Natural killer cell treated with Interleukin-12 subunit alpha and Interleukin-12 subunit beta and Interleukin-15 and Interleukin-18, amount 100 ng/mL, for 72 hours (primary cell): ENCODE results near the gene HAUS3. TPM values are rescaled to one million over a fixed set of nuclear protein-coding genes. Genes with fewer than 3 reads are reported as not detected.
"Not testable (repeated sequence)": the region's sequence is repeated elsewhere in the genome, so short reads cannot be mapped to it uniquely, and the experiment has no call there.

Source experiments
- ATAC-seq, 2 donors: fragments of 150-1000 bp; cut with Tn5 transposase in 1 of 2; sonication (Bioruptor Pico), chemical (Tn5 transposase) in 1 of 2; 2 replicates each; pipeline ENCODE4 v1.10.0; 2021
- DNase-seq: peaks from one replicate; pipeline ENCODE4 v3.0.0; 2022; ENCODE audit warnings: low spot score
- H3K27ac Mint-ChIP-seq, 2 donors: 1 replicate in 1 of 2; 2 replicates in 1 of 2; pipeline ENCODE4 v1.8.0; 2022; ENCODE audit warnings: mixed read lengths in 2 of 2, mild to moderate bottlenecking in 1 of 2, moderate library complexity in 1 of 2
- H3K27me3 Mint-ChIP-seq, 2 donors: 1 replicate in 1 of 2; 2 replicates in 1 of 2; pipeline ENCODE4 v1.8.0; 2022; ENCODE audit warnings: mixed read lengths in 2 of 2
- H3K36me3 Mint-ChIP-seq: one replicate; pipeline ENCODE4 v1.8.0; 2022; ENCODE audit warnings: mixed read lengths
- H3K4me1 Mint-ChIP-seq, 2 donors: 1 replicate in 1 of 2; 2 replicates in 1 of 2; pipeline ENCODE4 v1.8.0; 2022; ENCODE audit warnings: low read depth in 2 of 2, mixed read lengths in 2 of 2, mild to moderate bottlenecking in 1 of 2
- H3K4me3 Mint-ChIP-seq: one replicate; pipeline ENCODE4 v1.8.0; 2022; ENCODE audit warnings: mixed read lengths
- H3K9me3 Mint-ChIP-seq: 2 replicates; pipeline ENCODE4 v1.8.0; 2022; ENCODE audit warnings: mixed read lengths
- total RNA-seq, 2 donors: library from RNA; stranded (reverse); gene quantifications; one replicate each; pipeline ENCODE4 v1.2.3, GENCODE V29; 2022

Gene HAUS3
- total RNA-seq, 2 donors from 2014 or later, result 17.6 to 30.0 TPM

GRCh38 chr4:2283199-2283711, 41.3 kb upstream of the HAUS3 start:
- H3K9me3 Mint-ChIP-seq, result no peaks in the 10 kb centered on the region
- peak overlapping the region; percentile 94 to 97 for H3K27ac Mint-ChIP-seq
- DNase-seq (peak; percentile 23), ATAC-seq (no peak)
- H3K4me1 Mint-ChIP-seq, result peaks cover 30 to 38% of the 10 kb centered on the region in 2 donors
- no peaks in the 10 kb centered on the region for H3K36me3 Mint-ChIP-seq
- peak overlapping the region; percentile 70 for H3K4me3 Mint-ChIP-seq
- no peaks in the 10 kb centered on the region for H3K27me3 Mint-ChIP-seq

GRCh38 chr4:2281575-2282343, 39.8 kb upstream of the HAUS3 start:
- H3K27ac Mint-ChIP-seq, result peak overlapping the region; percentile 94 to 97
- H3K4me3 Mint-ChIP-seq, result peak overlapping the region; percentile 70
- H3K4me1 Mint-ChIP-seq, result peaks cover 30 to 36% of the 10 kb centered on the region in 2 donors

GRCh38 chr4:2280531-2281300, 38.8 kb upstream of the HAUS3 start:
- ATAC-seq (no peak), DNase-seq (no peak)
- peaks cover 30 to 36% of the 10 kb centered on the region in 2 donors for H3K4me1 Mint-ChIP-seq
- peak overlapping the region; percentile 70 for H3K4me3 Mint-ChIP-seq
- H3K27me3 Mint-ChIP-seq, result no peaks in the 10 kb centered on the region
- H3K27ac Mint-ChIP-seq, result peak overlapping the region; percentile 94 to 97
- H3K36me3 Mint-ChIP-seq, result no peaks in the 10 kb centered on the region
- no peaks in the 10 kb centered on the region for H3K9me3 Mint-ChIP-seq

More at GRCh38 chr4:2281575-2282343, 39.8 kb upstream of the HAUS3 start:
- ATAC-seq (peak; percentile 95 to 96), DNase-seq (peak; percentile 87)
- Mint-ChIP-seq H3K9me3 (no peaks in the 10 kb centered on the region), H3K27me3 (no peaks in the 10 kb centered on the region), H3K36me3 (no peaks in the 10 kb centered on the region)

- Mint-ChIP-seq H3K36me3 (no peaks in the 10 kb centered on the region), H3K9me3 (no peaks in the 10 kb centered on the region), H3K4me1 (peaks cover 27% of the 10 kb centered on the region in 2 donors), H3K4me3 (no peak overlapping the region), H3K27ac (no peak overlapping the region), H3K27me3 (no peaks in the 10 kb centered on the region)
- peak; percentile 6 for DNase-seq
- no peak for ATAC-seq
Measured at GRCh38 chr4:2277956-2278355, 36.0 kb upstream of the HAUS3 start.

GRCh38 chr4:2276581-2277325, 34.8 kb upstream of the HAUS3 start:
- H3K9me3 Mint-ChIP-seq, result no peaks in the 10 kb centered on the region
- H3K27me3 Mint-ChIP-seq, result no peaks in the 10 kb centered on the region
- no peaks in the 10 kb centered on the region for H3K36me3 Mint-ChIP-seq
- H3K4me3 Mint-ChIP-seq, result no peak overlapping the region
- no peak for ATAC-seq
- no peak overlapping the region for H3K27ac Mint-ChIP-seq
- H3K4me1 Mint-ChIP-seq, result peaks cover 15 to 18% of the 10 kb centered on the region in 2 donors
- peak; percentile 35 for DNase-seq

- no peak overlapping the region for H3K4me3 Mint-ChIP-seq
- ATAC-seq (no peak), DNase-seq (peak; percentile 57)
- H3K27me3 Mint-ChIP-seq, result no peaks in the 10 kb centered on the region
- H3K27ac Mint-ChIP-seq, result no peak overlapping the region
- no peaks in the 10 kb centered on the region for H3K36me3 Mint-ChIP-seq
- peaks cover 4 to 8% of the 10 kb centered on the region in 2 donors for H3K4me1 Mint-ChIP-seq
- no peaks in the 10 kb centered on the region for H3K9me3 Mint-ChIP-seq
Measured at GRCh38 chr4:2275546-2276251, 33.8 kb upstream of the HAUS3 start.

- ATAC-seq, H3K36me3 Mint-ChIP-seq, H3K9me3 Mint-ChIP-seq, H3K4me1 Mint-ChIP-seq, DNase-seq, H3K4me3 Mint-ChIP-seq, H3K27ac Mint-ChIP-seq, H3K27me3 Mint-ChIP-seq: not testable (repeated sequence)
Measured at GRCh38 chr4:2275044-2275397, 33.1 kb upstream of the HAUS3 start.

- peaks cover 3 to 5% of the 10 kb centered on the region in 2 donors for H3K4me1 Mint-ChIP-seq
- no peak for ATAC-seq
- H3K27me3 Mint-ChIP-seq, result no peaks in the 10 kb centered on the region
- H3K9me3 Mint-ChIP-seq, result no peaks in the 10 kb centered on the region
- no peak overlapping the region for H3K27ac Mint-ChIP-seq
- DNase-seq, result peak; percentile 31
- no peak overlapping the region for H3K4me3 Mint-ChIP-seq
- H3K36me3 Mint-ChIP-seq, result no peaks in the 10 kb centered on the region
Measured at GRCh38 chr4:2274320-2275043, 32.6 kb upstream of the HAUS3 start.

GRCh38 chr4:2273657-2274319, 31.9 kb upstream of the HAUS3 start:
- H3K4me1 Mint-ChIP-seq, result peaks cover 3 to 5% of the 10 kb centered on the region in 2 donors
- no peaks in the 10 kb centered on the region for H3K9me3 Mint-ChIP-seq
- no peaks in the 10 kb centered on the region for H3K27me3 Mint-ChIP-seq
- no peak for ATAC-seq
- H3K36me3 Mint-ChIP-seq, result no peaks in the 10 kb centered on the region
- DNase-seq, result no peak
- H3K4me3 Mint-ChIP-seq, result no peak overlapping the region
- no peak overlapping the region for H3K27ac Mint-ChIP-seq

GRCh38 chr4:2273221-2273620, 31.3 kb upstream of the HAUS3 start:
- peak overlapping the region in 1 of 2 donors; percentile 21 for H3K27ac Mint-ChIP-seq
- no peak for ATAC-seq
- H3K27me3 Mint-ChIP-seq, result no peaks in the 10 kb centered on the region
- H3K36me3 Mint-ChIP-seq, result no peaks in the 10 kb centered on the region
- H3K4me3 Mint-ChIP-seq, result no peak overlapping the region
- no peaks in the 10 kb centered on the region for H3K9me3 Mint-ChIP-seq
- H3K4me1 Mint-ChIP-seq, result peaks cover 3 to 5% of the 10 kb centered on the region in 2 donors
- DNase-seq, result no peak

- ATAC-seq (no peak), DNase-seq (no peak)
- no peaks in the 10 kb centered on the region for H3K36me3 Mint-ChIP-seq
- H3K27me3 Mint-ChIP-seq, result no peaks in the 10 kb centered on the region
- H3K27ac Mint-ChIP-seq, result no peak overlapping the region
- H3K4me3 Mint-ChIP-seq, result no peak overlapping the region
- H3K4me1 Mint-ChIP-seq, result peaks cover 3 to 5% of the 10 kb centered on the region in 2 donors
- H3K9me3 Mint-ChIP-seq, result no peaks in the 10 kb centered on the region
Measured at GRCh38 chr4:2272828-2273120, 30.9 kb upstream of the HAUS3 start.

GRCh38 chr4:2272026-2272827, 30.3 kb upstream of the HAUS3 start:
- Mint-ChIP-seq H3K4me3 (no peak overlapping the region), H3K27me3 (no peaks in the 10 kb centered on the region), H3K4me1 (peaks cover 3 to 5% of the 10 kb centered on the region in 2 donors), H3K9me3 (no peaks in the 10 kb centered on the region), H3K27ac (no peak overlapping the region), H3K36me3 (no peaks in the 10 kb centered on the region)
- no peak for ATAC-seq
- DNase-seq, result no peak
